Osteocyte (in vitro differentiated cells): Measurements from ENCODE around the gene RNF7. TPM values are rescaled to one million over a fixed set of nuclear protein-coding genes. Genes with fewer than 3 reads are reported as not detected.
A peak's percentile ranks its signal among the peaks of the same experiment; 100 is the strongest.
"Not testable (repeated sequence)": the region's sequence is repeated elsewhere in the genome, so short reads cannot be mapped to it uniquely, and the experiment has no call there.

ENCODE experiments used
- DNase-seq: peaks from one replicate; pipeline ENCODE4 v3.0.0; 2021; ENCODE audit warnings: mixed read lengths; ENCODE audit not compliant: unreplicated experiment; ENCODE audit errors: extremely low spot score
- H3K27ac Mint-ChIP-seq: one replicate; pipeline ENCODE4 v1.8.0; 2021; ENCODE audit warnings: mild to moderate bottlenecking, mixed read lengths; ENCODE audit not compliant: unreplicated experiment
- H3K27me3 Mint-ChIP-seq: one replicate; pipeline ENCODE4 v1.8.0; 2021; ENCODE audit warnings: mixed read lengths; ENCODE audit not compliant: unreplicated experiment
- H3K36me3 Mint-ChIP-seq: one replicate; pipeline ENCODE4 v1.8.0; 2021; ENCODE audit warnings: mixed read lengths; ENCODE audit not compliant: unreplicated experiment
- H3K4me1 Mint-ChIP-seq: one replicate; pipeline ENCODE4 v1.8.0; 2021; ENCODE audit warnings: mixed read lengths; ENCODE audit not compliant: unreplicated experiment
- H3K4me3 Mint-ChIP-seq: one replicate; pipeline ENCODE4 v1.8.0; 2021; ENCODE audit warnings: mild to moderate bottlenecking, moderate library complexity, mixed read lengths; ENCODE audit not compliant: unreplicated experiment
- H3K9me3 Mint-ChIP-seq: one replicate; pipeline ENCODE4 v1.8.0; 2021; ENCODE audit warnings: mixed read lengths; ENCODE audit not compliant: unreplicated experiment
- total RNA-seq: library from RNA; stranded (reverse); gene quantifications from 2 replicates; pipeline ENCODE4 v1.2.1, GENCODE V29; 2021
- TF ChIP-seq, protein P1 (sequence below): fragments of 200-600 bp; sonication (generic); IDR thresholded peaks from 2 replicates; pipeline ENCODE4 v1.5.0; 2021; ENCODE audit warnings: antibody characterized with exemption, mild to moderate bottlenecking, moderate library complexity

Gene RNF7
- total RNA-seq, 1 donor from 2014 or later = 87.4 TPM

DNA sequence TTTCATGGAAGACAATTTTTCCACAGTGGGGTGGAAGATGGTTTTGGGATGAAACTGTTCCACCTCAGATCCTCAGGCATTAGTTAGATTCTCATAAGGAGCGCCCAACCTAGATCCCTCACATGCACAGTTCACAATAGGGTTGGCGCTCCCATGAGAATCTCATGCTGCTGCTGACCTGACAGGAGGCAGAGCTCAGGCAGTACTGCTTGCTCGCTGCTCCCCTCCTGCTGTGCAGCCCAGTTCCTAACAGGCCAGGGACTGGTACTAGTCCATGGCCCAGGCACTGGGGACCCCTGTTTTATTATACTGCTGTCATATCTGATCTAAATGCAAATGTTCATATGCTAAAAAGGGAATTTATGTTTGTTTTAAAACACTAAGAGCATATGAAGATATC, 15.3 kb downstream of the RNF7 start:
- DNase-seq = no peak
- Mint-ChIP-seq H3K27me3 (no peaks in the 10 kb centered on the region), H3K27ac (no peak overlapping the region), H3K4me1 (no peaks in the 10 kb centered on the region), H3K36me3 (peaks cover 8% of the 10 kb centered on the region), H3K9me3 (no peaks in the 10 kb centered on the region), H3K4me3 (no peak overlapping the region)
- TF ChIP-seq, protein P1, sequence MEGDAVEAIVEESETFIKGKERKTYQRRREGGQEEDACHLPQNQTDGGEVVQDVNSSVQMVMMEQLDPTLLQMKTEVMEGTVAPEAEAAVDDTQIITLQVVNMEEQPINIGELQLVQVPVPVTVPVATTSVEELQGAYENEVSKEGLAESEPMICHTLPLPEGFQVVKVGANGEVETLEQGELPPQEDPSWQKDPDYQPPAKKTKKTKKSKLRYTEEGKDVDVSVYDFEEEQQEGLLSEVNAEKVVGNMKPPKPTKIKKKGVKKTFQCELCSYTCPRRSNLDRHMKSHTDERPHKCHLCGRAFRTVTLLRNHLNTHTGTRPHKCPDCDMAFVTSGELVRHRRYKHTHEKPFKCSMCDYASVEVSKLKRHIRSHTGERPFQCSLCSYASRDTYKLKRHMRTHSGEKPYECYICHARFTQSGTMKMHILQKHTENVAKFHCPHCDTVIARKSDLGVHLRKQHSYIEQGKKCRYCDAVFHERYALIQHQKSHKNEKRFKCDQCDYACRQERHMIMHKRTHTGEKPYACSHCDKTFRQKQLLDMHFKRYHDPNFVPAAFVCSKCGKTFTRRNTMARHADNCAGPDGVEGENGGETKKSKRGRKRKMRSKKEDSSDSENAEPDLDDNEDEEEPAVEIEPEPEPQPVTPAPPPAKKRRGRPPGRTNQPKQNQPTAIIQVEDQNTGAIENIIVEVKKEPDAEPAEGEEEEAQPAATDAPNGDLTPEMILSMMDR = no peak

DNA sequence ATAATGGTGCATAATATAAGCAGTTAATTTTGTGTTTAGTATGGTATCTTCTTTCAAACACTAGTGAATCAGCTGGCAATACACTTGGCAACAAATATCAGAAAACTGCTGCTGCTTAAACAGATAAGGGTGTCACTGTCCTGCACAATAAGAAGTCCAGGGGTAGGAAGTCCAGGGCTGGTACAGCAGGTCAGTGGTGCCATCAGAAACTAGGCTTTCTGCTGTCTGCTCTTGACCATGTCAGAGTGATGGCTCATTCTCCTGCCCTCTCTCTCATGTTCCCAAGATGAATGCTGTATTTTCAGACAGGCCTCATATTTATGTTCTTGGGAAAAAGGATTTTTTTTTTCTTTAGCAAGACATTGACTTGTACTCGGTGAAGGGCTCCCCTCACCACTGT, 15.9 kb downstream of the RNF7 start:
- Mint-ChIP-seq H3K9me3 (no peaks in the 10 kb centered on the region), H3K4me3 (no peak overlapping the region), H3K27ac (no peak overlapping the region), H3K36me3 (peaks cover 3% of the 10 kb centered on the region), H3K4me1 (no peaks in the 10 kb centered on the region), H3K27me3 (no peaks in the 10 kb centered on the region)
- TF ChIP-seq, protein P1 = no peak
- no peak for DNase-seq

DNA sequence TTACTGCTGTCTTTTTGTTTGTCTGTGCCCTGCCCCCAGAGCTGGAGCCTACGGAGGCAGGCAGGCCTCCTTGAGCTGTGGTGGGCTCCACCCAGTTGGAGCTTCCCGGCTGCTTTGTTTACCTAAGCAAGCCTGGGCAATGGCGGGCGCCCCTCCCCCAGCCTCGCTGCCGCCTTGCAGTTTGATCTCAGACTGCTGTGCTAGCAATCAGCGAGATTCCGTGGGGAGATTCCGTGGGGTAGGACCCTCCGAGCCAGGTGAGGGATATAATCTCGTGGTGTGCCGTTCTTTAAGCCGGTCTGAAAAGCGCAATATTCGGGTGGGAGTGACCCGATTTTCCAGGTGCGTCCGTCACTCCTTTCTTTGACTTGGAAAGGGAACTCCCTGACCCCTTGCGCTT, 24.5 kb downstream of the RNF7 start:
- not testable (repeated sequence) for H3K27ac Mint-ChIP-seq, H3K27me3 Mint-ChIP-seq, H3K9me3 Mint-ChIP-seq, H3K4me1 Mint-ChIP-seq, H3K36me3 Mint-ChIP-seq
- peak; percentile 60 for DNase-seq
- H3K4me3 Mint-ChIP-seq = peak overlapping the region; percentile 54

DNA sequence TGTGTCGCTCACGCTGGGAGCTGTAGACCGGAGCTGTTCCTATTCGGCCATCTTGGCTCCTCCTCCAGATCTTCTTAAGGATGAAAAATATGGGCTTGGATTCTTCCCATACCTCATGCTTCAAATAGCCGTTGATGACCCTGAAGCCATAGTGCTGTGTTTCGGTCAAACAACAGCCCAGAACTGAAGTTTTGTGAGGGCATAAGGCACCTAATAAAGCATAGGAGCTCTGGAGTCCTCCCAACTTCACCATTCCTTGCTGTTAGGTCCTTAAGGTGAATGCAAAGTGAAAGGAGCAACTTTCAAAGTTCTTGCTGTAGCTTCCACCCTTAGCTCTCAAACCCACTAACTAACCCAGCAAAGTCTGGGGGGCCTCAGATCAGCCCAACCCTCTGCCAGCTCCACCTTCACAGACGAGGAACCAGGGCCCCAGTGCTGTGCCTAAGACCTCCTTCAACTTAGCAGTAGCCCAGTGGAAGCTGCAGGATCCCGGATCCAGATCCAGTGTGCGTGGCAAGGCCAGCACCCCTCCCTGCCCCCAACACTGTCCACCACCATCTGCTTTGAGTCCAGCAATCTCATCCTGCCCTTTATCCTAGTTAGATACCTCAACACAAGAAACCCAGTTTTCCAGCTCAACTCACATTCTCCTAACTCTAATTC, 25.1 kb downstream of the RNF7 start, which contains the start of gene GRK7:
GRK7 (plus strand) TSS at position 321 of the 663 bp plus-strand sequence. CDS start 14,877 bp downstream, outside the sequence.
- TF ChIP-seq, protein P1 = no peak
- H3K36me3 Mint-ChIP-seq = no peaks in the 10 kb centered on the region
- H3K4me3 Mint-ChIP-seq = peak within 1 kb of the TSS; percentile 54
- H3K9me3 Mint-ChIP-seq = no peaks in the 10 kb centered on the region
- H3K4me1 Mint-ChIP-seq = peaks cover 6% of the 10 kb centered on the region
- H3K27me3 Mint-ChIP-seq = no peaks in the 10 kb centered on the region
- peak; percentile 73 for DNase-seq
- H3K27ac Mint-ChIP-seq = no peak within 1 kb of the TSS

DNA sequence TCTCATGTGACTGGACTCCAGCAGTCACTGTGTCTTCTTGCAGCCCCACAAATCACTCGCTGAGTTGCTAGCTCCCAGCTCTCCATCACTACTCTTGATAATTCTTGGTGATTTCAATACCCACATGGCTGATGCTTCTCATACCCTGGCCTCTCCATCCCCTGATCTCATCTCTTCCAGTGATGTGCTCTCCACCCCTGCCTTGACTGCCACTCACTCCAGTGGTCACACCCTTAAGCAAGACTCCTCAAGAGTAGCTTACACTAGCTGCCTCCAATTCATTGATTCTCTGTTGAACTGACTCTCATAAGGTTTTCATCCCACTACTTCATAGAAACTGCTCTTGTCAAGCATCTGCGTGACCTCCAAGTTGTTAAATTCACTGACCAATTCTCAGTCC, 25.9 kb downstream of the RNF7 start:
- Mint-ChIP-seq H3K36me3 (no peaks in the 10 kb centered on the region), H3K4me1 (peaks cover 6% of the 10 kb centered on the region), H3K27ac (no peak overlapping the region), H3K4me3 (no peak overlapping the region), H3K27me3 (peaks cover 2% of the 10 kb centered on the region), H3K9me3 (no peaks in the 10 kb centered on the region)
- DNase-seq = peak; percentile 23
- TF ChIP-seq, protein P1 = no peak
